IPS-NIHi7 (cell line): ENCODE data around the gene AGRN.
A peak's percentile ranks its signal among the peaks of the same experiment; 100 is the strongest.

Experiments used
- DNase-seq: peaks from one replicate; pipeline ENCODE4 v3.0.0; 2012; ENCODE audit warnings: mixed read lengths; ENCODE audit errors: extremely low spot score

AGRN gene

DNA sequence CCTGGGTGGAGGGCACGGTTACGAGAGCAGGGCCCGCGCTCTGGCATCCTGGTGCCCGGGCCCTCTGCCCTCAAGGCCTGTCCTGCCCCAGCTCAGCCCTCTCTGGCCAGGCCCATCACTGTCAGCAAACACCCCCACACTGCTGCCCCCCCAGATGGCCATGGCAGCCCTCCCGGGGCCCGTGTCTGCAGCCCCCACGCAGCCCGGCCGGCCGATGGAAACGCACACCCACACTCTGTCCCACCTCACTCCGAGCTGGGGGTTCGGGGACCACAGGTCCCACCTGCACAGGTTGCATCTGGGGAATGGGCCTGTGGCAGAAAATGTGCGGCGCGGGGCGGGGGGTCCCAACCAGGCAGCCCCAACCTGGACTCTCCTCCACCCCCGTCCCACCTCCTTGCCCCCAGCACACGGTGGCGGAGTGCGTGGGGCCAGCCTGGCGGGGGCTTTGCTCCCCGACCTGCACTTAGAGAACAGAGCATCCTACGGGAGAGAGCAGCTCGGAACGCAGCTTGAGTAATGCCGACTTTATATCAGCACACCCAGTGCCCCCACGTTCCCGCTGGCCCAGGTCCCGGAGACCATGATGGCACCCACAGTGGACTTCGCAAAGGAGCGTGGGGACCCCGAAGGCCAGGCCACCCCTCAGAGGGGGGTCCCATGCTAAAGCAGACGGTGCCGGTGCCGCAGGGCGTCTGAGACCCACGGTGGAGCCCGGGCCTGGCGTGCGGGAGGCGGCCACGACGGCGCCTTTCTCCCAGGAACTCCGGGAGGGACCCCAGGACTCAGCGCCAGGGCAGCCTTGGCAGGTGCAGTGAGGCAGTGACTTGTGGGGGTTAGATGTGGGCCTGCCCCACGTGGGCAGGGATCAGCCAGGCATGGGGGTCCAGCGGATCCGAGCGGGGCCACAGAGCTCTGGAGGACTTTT lies 61.7 kb downstream of the AGRN start:
- DNase-seq = no peak

GRCh38 chr1:1082239-1082775 lies 62.4 kb downstream of the AGRN start:
- no peak for DNase-seq

- DNase-seq = no peak
Measured at GRCh38 chr1:1082776-1083415, 63.0 kb downstream of the AGRN start.

DNA sequence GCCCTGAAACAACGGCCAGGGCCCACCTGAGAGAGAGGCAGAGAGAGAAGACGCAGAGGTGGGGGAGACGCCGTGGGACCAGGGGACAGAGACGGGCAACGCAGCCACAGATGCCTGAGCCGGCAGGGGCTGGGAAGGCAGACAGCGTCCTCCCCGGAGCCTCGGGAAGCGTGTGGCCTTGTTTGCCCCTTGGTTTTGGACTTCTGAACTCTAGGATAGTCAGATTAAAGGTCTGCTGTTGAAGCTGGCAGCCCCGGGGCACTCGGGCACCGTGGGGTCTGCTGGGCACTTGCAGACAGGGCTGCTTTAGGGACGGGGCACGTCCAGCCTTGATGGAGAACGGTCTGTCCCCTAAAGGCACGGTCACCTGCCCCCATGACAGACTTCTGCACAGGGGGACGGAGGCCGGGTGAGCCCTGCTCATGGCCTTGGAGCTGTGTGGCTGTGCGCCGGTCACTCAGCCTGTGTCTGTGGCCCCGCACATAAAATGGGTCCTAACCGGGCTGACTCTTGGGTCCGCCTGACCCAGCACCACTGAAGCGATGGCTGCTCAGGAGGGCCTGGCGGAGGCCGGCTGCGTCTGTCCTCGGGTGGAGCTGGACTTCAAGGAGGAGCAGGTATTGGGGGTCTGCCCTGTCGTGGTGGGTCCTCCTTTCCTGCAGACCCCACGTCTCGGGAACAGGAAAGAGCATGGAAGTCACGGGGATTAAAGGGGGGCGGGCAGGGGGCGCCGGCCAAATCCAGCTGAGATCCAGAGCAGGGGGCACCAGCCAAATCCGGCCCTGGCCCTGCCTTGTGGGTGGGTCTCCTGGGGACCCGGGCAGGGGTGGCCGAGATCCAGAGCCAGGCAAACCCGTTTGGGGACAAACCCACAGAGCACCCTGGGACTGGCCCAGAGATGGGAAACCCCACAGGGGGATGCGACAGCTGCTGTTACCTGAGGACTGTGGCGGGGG lies 63.8 kb downstream of the AGRN start:
- DNase-seq = no peak

GRCh38 chr1:1084372-1085170 lies 64.7 kb downstream of the AGRN start:
- no peak for DNase-seq

GRCh38 chr1:1085171-1085841 lies 65.4 kb downstream of the AGRN start:
- no peak for DNase-seq

DNA sequence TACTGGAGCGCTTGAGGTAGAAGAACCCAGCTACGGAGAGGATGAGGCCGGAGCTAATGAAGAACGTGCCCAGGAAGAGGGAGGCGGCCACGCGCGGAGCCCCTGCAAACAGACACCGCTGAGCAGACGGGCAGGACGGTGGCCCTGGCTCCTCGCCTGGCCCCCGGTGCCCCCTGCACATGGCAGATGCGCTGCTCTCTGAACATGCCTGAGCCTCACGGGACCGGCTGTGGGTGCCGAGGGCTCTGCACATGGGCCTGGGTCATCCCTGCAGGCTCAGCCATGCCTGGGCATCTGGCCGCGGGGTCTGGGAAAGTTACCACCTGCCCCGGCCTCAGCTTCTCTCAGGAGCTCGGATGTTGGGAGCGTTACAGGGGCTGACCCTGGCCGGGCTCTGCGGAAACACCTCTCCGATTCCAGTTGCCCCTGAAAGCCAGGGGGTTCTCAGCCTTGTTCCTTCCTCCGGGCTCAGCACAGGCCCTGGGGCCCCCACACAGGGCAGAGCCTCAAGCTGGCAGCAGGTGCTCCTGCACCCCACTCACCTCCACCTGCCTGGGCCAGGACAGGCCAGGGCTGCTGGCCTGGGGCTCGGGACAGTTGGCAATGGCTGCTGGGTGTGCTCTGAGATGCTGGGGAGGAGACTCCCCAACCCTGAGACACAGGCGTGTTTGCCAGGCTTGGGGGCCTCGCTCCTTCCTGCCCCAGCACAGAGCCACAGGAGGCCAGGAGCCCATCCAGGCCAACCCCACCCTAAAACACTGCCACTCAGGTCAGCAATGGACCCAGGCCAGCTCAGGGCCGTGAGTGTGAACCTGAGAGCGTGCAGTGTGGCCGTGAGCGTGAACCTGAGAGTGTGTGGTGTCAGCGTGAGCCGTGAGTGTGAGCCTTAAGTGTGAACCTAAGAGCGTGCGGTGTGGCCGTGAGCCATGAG lies 66.3 kb downstream of the AGRN start:
- no peak for DNase-seq

GRCh38 chr1:1086911-1087341 lies 67.0 kb downstream of the AGRN start:
- no peak for DNase-seq

DNA sequence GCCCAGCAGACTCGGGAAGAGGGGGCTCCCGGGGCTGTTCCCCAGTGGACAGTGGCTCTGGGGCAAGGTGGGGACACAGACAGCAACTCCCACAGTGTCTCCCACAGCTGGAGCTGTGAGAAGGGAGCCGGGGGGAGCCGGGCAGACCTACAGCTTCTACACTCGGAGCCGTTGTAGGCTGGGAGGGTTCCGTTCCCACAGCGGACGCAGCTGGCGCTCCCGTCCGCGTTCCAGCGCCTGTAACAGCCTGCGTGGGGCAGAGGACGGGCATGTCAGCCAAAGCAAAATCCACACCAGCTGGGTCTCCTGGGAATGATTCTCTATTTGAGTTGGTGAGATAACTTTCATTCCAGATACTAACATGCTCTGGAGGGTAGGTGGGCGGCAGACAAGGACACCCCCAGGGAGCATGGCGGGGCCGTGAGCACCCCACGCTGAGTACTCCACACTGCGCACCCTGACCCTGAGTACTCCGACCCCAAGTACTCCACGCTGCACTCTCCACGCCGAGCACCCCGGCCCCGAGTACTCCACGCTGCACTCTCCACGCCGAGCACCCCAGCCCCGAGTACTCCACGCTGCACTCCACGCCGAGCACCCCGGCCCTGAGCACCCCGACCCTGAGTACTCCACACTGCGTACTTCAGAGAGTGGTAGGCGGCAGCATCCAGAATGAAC lies 67.6 kb downstream of the AGRN start:
- DNase-seq = no peak

DNA sequence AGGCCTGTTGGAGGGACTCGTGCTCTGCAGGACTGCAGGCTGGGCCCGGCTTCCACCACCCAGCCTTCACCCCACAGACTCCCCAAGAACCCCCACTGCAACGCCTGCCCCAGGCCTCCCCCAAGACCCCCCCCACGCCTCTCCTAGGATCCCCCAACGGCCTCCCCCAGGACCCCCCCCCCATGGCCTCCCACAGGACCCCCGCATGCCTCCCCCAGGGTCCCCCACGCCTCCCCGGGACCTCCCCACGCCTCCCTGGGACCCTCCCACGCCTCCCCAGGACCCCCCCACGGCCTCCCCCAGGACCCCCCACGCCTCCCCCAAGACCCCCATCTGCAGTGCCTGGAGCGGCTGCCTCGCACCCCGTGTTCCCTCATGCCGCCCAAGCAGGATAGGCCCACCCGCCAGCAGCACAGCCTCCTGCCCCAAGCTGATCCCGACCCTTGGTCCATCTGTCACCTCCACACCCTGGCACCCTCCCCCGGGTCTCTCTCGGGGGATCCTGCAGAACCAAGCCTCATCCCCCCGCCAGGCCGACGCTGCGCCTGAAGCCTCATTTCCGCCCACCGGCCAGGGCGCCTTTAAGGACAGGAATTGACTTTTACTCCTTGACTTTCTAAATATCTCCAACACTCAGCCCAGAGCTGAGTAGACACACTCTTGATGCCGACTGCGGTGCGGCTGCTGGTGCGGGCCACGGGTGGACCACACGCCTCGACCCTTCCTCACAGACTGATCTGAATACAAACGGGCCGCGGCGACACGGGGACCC lies 68.3 kb downstream of the AGRN start:
- peak; percentile 12 for DNase-seq

DNA sequence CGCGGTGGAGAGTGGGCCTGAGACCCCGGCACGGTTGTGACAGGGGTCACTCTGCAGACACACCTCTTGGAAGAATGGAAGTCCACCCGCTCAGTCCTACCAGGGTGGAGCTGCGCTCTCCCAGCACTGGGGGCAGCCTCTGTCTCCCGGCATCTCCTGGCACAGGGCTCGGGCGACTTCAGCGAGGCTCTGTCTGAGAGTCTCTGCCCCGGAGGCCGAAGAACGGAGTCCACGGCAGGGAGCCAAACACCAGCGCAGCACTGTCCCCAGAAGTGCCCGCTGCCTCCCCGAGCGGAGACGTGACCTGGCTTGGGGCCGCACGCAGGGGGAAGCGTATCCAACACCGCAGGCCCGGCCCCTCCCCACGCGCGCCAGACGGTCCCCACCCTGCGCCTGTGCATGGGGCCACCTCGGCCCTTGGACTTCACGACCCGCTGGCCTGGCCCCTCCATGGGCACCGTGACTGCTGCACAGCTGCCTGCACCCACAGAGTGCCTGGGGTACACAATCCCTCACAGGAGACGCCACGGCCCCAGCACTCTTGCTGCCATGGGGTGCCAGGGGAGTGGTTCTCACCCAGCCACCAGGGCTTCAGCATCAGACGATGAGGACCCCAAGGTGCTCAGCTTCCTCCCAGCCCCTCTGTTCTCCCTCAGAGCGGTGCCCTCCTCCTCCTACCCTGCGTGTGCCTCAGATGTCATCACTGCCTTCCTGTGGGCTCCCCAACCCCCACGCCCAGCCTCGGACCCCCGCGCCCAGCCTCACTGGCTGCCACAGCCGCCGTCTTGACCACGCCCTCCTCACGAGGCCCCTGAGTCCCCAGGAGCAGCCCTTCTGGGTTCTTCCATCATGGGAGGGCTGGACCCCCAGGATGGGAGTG lies 69.1 kb downstream of the AGRN start:
- peak; percentile 9 for DNase-seq

DNA sequence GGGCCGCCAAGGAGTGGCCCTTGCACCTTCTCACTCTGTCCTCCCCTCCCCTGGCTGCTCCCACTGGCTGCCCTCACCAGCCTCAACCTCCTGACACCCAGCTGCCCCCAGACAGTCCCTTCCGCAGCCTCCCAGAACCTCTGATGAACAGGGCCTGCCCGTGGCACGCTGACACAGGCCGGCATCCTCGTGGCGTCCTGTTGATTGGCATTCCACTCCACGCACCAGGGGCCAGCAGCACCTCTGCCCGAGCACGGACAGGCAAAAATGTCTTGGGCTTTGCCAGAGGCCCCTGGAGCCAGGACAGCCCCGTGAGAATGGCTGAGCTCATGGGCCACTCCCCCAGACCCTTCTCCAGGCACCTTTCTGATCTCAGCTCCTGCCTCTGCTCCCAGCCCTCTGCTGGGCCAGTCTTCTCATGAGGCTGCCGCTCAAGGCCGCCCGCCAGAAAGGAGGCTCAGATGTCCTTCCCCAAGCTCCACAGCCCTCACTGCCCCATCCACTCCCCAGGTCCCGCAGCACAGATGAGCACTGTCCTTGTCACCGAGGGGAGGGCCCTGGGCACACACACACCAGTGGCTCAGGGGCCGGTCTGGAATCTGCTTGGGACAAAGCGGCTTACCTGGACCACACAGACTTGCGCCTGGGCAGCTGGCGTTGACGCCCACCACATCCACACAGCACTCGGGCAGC lies 70.0 kb downstream of the AGRN start:
- DNase-seq = peak; percentile 7

DNA sequence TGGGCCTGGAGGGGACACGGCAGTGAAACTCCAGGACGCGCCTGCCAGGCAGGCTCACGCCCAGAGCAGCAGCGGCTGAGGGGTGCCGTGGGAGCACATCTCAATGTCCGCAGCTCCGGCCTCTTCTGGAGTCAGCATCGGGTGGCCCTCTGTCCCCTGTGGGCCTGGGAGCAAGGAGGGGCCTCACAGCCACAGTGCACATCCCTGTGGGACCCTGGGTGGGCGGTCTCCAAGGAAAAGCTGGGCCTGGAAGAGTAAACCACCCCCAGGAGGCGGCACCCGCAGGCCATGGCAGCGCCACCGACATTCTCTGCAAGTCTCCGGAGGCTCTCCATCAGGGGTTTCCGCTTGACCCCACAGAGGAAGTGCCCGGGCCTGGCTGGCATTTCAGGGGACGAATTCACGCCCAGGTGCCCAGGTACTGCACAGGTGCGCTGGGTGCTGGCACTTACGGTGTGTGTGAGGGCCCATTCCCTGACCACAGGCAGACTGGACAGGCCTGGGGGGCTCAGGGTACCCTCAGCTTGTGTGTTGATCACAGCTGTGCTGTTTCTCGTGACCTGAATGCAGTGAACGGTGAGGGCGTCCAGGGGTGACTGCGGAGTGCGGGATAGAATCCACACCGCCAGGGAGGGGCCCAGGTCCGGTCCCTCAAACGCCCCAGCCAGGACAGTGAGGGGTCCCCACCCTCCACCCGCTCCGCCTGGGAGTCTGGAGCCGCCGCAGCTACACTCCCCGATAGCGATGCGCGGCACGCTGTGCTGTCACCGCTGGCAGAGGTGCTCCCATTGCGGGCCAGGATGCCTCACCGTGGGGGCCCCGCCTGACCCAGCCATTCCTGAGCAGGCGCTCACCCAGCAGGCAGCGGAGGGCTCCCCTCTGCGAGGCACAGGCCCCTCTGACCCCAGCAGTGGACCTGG lies 70.8 kb downstream of the AGRN start:
- DNase-seq = peak; percentile 5

DNA sequence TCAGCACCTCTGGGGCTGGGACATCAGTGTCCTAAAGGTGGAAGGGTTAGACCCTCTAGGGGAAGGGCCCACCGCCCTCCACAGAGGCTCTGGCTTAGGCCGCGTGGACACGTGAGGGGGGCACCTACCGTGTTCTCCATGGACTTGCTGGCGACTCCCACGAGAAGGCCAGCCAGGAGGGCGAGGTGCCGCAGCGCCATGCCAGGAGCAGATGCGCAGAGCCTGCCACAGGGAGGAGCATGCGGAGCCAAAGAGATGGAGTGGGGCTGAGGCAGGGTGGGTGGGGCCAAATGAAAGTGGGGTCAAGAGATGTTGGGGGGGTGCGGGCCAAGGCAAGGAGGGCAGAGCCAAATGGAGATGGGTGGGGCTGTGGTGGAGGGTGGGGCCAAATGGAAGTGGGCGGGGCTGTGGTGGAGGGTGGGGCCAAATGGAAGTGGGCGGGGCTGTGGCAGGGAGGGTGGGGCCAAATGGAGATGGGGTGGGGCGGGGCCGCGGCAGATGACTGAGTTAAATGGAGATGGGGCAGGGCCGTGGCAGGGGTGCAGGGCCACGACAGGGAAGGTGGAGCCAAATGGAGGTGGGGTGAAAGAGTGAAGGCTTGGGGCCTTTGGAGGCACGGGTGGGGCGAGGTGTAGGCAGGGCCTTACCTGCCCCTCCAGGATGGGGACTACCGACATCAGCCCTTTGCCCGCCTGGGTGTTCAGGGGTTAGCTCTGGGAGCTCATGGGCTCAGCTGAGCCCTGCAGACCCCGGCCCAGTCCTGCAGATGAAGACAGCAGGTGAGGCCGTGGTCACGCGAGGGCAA lies 71.6 kb downstream of the AGRN start:
- DNase-seq = peak; percentile 65
